GM23338 (cell line): ENCODE data around the gene CCDC12.

Experiments
- CREB1 ChIP-seq: fragments of 250-450 bp; sonication (Bioruptor Pico); IDR thresholded peaks from 2 replicates; pipeline ENCODE4 v1.5.0; 2020; ENCODE audit warnings: low read depth, mild to moderate bottlenecking, moderate library complexity
- POLR2AphosphoS5 ChIP-seq: IDR thresholded peaks from 2 replicates; pipeline ENCODE4 v1.6.1; 2016; ENCODE audit warnings: antibody characterized with exemption, low read depth
- TF ChIP-seq, protein P1 (sequence below), 2 experiments: fragments of 200-600 bp in 1 of 2; sonication (generic) in 1 of 2; conservative IDR thresholded peaks; 2 replicates each; pipeline versions ENCODE4 v1.5.1 to v1.6.1; 2016 to 2017; ENCODE audit warnings: antibody characterized with exemption in 2 of 2, low read depth in 2 of 2, mild to moderate bottlenecking in 2 of 2, moderate library complexity in 1 of 2

GRCh38 chr3:46977811-46978195, 1.3 kb upstream of the CCDC12 start:
- TF ChIP-seq, protein P1, sequence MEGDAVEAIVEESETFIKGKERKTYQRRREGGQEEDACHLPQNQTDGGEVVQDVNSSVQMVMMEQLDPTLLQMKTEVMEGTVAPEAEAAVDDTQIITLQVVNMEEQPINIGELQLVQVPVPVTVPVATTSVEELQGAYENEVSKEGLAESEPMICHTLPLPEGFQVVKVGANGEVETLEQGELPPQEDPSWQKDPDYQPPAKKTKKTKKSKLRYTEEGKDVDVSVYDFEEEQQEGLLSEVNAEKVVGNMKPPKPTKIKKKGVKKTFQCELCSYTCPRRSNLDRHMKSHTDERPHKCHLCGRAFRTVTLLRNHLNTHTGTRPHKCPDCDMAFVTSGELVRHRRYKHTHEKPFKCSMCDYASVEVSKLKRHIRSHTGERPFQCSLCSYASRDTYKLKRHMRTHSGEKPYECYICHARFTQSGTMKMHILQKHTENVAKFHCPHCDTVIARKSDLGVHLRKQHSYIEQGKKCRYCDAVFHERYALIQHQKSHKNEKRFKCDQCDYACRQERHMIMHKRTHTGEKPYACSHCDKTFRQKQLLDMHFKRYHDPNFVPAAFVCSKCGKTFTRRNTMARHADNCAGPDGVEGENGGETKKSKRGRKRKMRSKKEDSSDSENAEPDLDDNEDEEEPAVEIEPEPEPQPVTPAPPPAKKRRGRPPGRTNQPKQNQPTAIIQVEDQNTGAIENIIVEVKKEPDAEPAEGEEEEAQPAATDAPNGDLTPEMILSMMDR (conservative IDR thresholded peaks at IDR 0.05; ENCODE audit: low read depth in 2 of 2) = no peak
- TF ChIP-seq POLR2AphosphoS5 = no peak
- TF ChIP-seq CREB1 (CRISPR knock-in tag) = no peak
